Thoracic aorta (tissue), 2 donors: ENCODE data around the gene PRDM16. TPM values are rescaled to one million over a fixed set of nuclear protein-coding genes. Genes with fewer than 3 reads are reported as not detected.
A peak's percentile ranks its signal among the peaks of the same experiment; 100 is the strongest.

Experiments
- ATAC-seq: fragments of 150-250 bp; one replicate; pipeline ENCODE4 v1.8.0; 2017; ENCODE audit warnings: low read depth; ENCODE audit not compliant: insufficient number of reproducible peaks, low FRiP score
- DNase-seq: peaks from one replicate; pipeline ENCODE4 v3.0.0-alpha.2; 2020; ENCODE audit warnings: low spot score
- H3K27ac ChIP-seq, 2 donors: fragments of 200-600 bp; sonication (generic); 1 replicate in 1 of 2; 2 replicates in 1 of 2; pipeline ENCODE4 v1.5.1; 2016; ENCODE audit warnings: mild to moderate bottlenecking in 2 of 2, moderate library complexity in 2 of 2
- H3K27me3 ChIP-seq: fragments of 200-600 bp; sonication (generic); replicated peaks from 2 replicates; pipeline ENCODE4 v1.6.0; 2016; ENCODE audit warnings: mild to moderate bottlenecking; ENCODE audit not compliant: insufficient read depth
- H3K36me3 ChIP-seq: fragments of 200-600 bp; sonication (generic); one replicate; pipeline ENCODE4 v1.5.1; 2016
- H3K4me1 ChIP-seq, 2 donors: fragments of 200-600 bp; sonication (generic); 1 replicate in 1 of 2; 2 replicates in 1 of 2; pipeline versions ENCODE4 v1.5.1 to v1.6.0; 2016; ENCODE audit warnings: low read depth in 2 of 2, mild to moderate bottlenecking in 1 of 2; ENCODE audit not compliant: control insufficient read depth in 1 of 2
- H3K4me3 ChIP-seq: fragments of 200-600 bp; sonication (generic); 2 replicates; pipeline ENCODE4 v1.5.1; 2016; ENCODE audit warnings: mild to moderate bottlenecking
- H3K9me3 ChIP-seq: fragments of 200-600 bp; sonication (generic); 2 replicates; pipeline ENCODE4 v1.5.1; 2016
- total RNA-seq, 2 donors: library from RNA; depleted of rRNA; stranded (reverse); fragments of >200 nt; gene quantifications; one replicate each; pipeline versions ENCODE4 v1.1.0 to v1.2.3, GENCODE V29; 2016
- TF ChIP-seq, protein P1 (sequence below): fragments of 200-600 bp; sonication (generic); IDR thresholded peaks from one replicate; pipeline ENCODE4 v1.5.1; 2019; ENCODE audit warnings: antibody characterized with exemption

PRDM16 gene
- total RNA-seq, 2 donors from 2014 or later = 68.9 to 85.4 TPM

DNA sequence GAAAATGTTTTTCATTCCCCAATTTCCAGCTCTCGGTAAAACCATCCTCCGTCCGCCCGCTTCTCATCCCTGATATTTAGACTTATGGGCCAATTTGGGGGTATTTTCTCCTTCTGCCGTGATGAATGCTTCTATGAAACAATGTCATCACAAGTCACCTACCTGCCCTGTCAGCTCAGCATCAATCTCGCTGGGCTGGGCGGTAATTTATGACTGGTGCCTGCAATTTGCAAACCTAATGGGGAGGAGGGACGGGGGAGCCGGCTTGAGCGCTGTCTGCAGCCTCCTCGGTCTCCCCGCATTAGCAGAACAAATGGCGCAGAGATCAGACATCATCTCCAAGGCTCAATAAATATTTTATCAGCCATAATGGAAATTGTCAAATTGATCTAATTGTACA is 72.1 kb downstream of the PRDM16 start:
- H3K4me3 ChIP-seq = no peak overlapping the region
- H3K9me3 ChIP-seq = no peaks in the 10 kb centered on the region
- no peaks in the 10 kb centered on the region for H3K36me3 ChIP-seq
- peaks cover 12 to 73% of the 10 kb centered on the region in 2 donors for H3K4me1 ChIP-seq
- DNase-seq (no peak), ATAC-seq (no peak)
- H3K27me3 ChIP-seq = no peaks in the 10 kb centered on the region
- TF ChIP-seq, protein P1, sequence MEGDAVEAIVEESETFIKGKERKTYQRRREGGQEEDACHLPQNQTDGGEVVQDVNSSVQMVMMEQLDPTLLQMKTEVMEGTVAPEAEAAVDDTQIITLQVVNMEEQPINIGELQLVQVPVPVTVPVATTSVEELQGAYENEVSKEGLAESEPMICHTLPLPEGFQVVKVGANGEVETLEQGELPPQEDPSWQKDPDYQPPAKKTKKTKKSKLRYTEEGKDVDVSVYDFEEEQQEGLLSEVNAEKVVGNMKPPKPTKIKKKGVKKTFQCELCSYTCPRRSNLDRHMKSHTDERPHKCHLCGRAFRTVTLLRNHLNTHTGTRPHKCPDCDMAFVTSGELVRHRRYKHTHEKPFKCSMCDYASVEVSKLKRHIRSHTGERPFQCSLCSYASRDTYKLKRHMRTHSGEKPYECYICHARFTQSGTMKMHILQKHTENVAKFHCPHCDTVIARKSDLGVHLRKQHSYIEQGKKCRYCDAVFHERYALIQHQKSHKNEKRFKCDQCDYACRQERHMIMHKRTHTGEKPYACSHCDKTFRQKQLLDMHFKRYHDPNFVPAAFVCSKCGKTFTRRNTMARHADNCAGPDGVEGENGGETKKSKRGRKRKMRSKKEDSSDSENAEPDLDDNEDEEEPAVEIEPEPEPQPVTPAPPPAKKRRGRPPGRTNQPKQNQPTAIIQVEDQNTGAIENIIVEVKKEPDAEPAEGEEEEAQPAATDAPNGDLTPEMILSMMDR = no peak
- H3K27ac ChIP-seq = no peak overlapping the region

DNA sequence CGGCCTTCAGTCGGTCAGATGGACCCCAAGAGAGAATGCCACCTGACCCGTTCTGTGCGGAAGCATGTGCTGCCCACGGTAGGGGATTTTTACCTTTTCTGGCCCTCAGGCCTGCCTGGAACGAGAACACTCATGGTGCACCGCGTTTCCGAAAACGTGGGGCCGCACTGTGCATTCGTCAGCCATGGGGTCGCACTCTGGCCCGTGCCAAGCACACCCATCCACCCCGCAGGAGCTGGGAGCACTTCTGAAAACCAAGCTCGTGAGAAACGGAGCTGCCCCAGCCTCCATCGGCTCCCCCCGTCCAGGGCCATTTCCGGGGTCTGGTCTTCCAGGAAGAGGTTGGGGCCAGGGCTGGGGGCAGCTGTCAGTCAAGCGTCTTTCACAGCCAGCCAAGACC is 72.8 kb downstream of the PRDM16 start:
- TF ChIP-seq, protein P1 = no peak
- H3K9me3 ChIP-seq = no peaks in the 10 kb centered on the region
- DNase-seq = no peak
- no peaks in the 10 kb centered on the region for H3K36me3 ChIP-seq
- no peaks in the 10 kb centered on the region for H3K27me3 ChIP-seq
- H3K27ac ChIP-seq = peak overlapping the region in 1 of 2 donors; percentile 0
- ATAC-seq = no peak
- no peak overlapping the region for H3K4me3 ChIP-seq
- H3K4me1 ChIP-seq = peaks cover 12 to 73% of the 10 kb centered on the region in 2 donors

DNA sequence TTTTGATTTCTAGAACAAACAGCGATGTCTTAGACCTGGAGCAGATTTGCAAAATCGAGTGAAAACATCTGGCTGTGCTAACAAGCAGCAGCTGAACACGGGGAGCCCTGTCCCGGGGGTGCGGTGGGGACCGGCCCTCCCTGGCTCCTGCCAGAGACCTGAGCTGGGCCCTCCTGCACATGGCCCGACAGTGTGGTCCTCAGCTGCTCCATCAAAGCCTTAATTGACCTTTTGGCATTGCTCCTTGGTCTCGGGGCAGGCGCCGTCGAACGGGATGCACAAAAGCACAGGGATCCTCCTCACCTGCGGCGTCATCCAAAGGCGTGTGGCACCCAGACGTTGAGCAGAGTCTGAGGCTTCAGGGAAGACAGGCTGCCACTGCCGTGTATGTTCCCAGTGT is 73.2 kb downstream of the PRDM16 start:
- ATAC-seq = no peak
- DNase-seq = no peak
- Histone ChIP-seq H3K36me3 (no peaks in the 10 kb centered on the region), H3K9me3 (no peaks in the 10 kb centered on the region), H3K4me1 (peaks cover 12 to 73% of the 10 kb centered on the region in 2 donors), H3K27ac (peak overlapping the region in 1 of 2 donors; percentile 0), H3K27me3 (no peaks in the 10 kb centered on the region), H3K4me3 (no peak overlapping the region)
- TF ChIP-seq, protein P1 = no peak

- no peak for ATAC-seq
- no peak for DNase-seq
Observed at GRCh38 chr1:3142751-3143150, 73.7 kb downstream of the PRDM16 start.

GRCh38 chr1:3145532-3146325 is 76.7 kb downstream of the PRDM16 start:
- DNase-seq (no peak), ATAC-seq (no peak)
- TF ChIP-seq, protein P1 = no peak
- Histone ChIP-seq H3K27ac (no peak overlapping the region), H3K27me3 (no peaks in the 10 kb centered on the region), H3K9me3 (no peaks in the 10 kb centered on the region), H3K4me3 (peak overlapping the region; percentile 17), H3K4me1 (peaks cover 10 to 82% of the 10 kb centered on the region in 2 donors), H3K36me3 (no peaks in the 10 kb centered on the region)

More at GRCh38 chr1:3142751-3143150, 73.7 kb downstream of the PRDM16 start:
- Histone ChIP-seq H3K9me3 (no peaks in the 10 kb centered on the region), H3K4me1 (peaks cover 12 to 77% of the 10 kb centered on the region in 2 donors), H3K27ac (no peak overlapping the region), H3K36me3 (no peaks in the 10 kb centered on the region), H3K27me3 (no peaks in the 10 kb centered on the region), H3K4me3 (no peak overlapping the region)
- TF ChIP-seq, protein P1 = no peak
